ENCODE data around the gene TMEM51.

TMEM51 gene

GRCh38 chr1:15116966-15117365 is 36.6 kb upstream of the TMEM51 start:
- H3K4me3 ChIP-seq (ENCODE audit: low read depth, low read length) = no peak overlapping the region
- TF ChIP-seq MYC (IDR thresholded peaks at IDR 0.05; ENCODE audit: low read depth, low read length) (no peak), POLR2A (IDR thresholded peaks at IDR 0.05; ENCODE audit: extremely low read depth, insufficient read length) (no peak), CTCF (IDR thresholded peaks at IDR 0.05; ENCODE audit: low read depth, low read length) (no peak), MAX (IDR thresholded peaks at IDR 0.05; ENCODE audit: low read depth, low read length) (no peak)
- DNase-seq (ENCODE audit: low read depth) = no peak

- H3K4me3 ChIP-seq (ENCODE audit: low read depth, low read length) = no peak overlapping the region
- DNase-seq (ENCODE audit: low read depth) = no peak
- TF ChIP-seq MYC (IDR thresholded peaks at IDR 0.05; ENCODE audit: low read depth, low read length) = no peak
- no peak for TF ChIP-seq MAX (IDR thresholded peaks at IDR 0.05; ENCODE audit: low read depth, low read length)
- TF ChIP-seq POLR2A (IDR thresholded peaks at IDR 0.05; ENCODE audit: extremely low read depth, insufficient read length) = no peak
- no peak for TF ChIP-seq CTCF (IDR thresholded peaks at IDR 0.05; ENCODE audit: low read depth, low read length)
Observed at GRCh38 chr1:15117671-15118325, 35.7 kb upstream of the TMEM51 start.

GRCh38 chr1:15118579-15118978 is 35.0 kb upstream of the TMEM51 start:
- TF ChIP-seq CTCF (IDR thresholded peaks at IDR 0.05; ENCODE audit: low read depth, low read length) (no peak), POLR2A (IDR thresholded peaks at IDR 0.05; ENCODE audit: extremely low read depth, insufficient read length) (no peak), MAX (IDR thresholded peaks at IDR 0.05; ENCODE audit: low read depth, low read length) (no peak), MYC (IDR thresholded peaks at IDR 0.05; ENCODE audit: low read depth, low read length) (no peak)
- no peak for DNase-seq (ENCODE audit: low read depth)
- H3K4me3 ChIP-seq (ENCODE audit: low read depth, low read length) = no peak overlapping the region

GRCh38 chr1:15120251-15120945 is 33.1 kb upstream of the TMEM51 start:
- TF ChIP-seq POLR2A (IDR thresholded peaks at IDR 0.05; ENCODE audit: extremely low read depth, insufficient read length) = no peak
- TF ChIP-seq CTCF (IDR thresholded peaks at IDR 0.05; ENCODE audit: low read depth, low read length) = no peak
- TF ChIP-seq MYC (IDR thresholded peaks at IDR 0.05; ENCODE audit: low read depth, low read length) = no peak
- no peak for TF ChIP-seq MAX (IDR thresholded peaks at IDR 0.05; ENCODE audit: low read depth, low read length)
- no peak for DNase-seq (ENCODE audit: low read depth)
- H3K4me3 ChIP-seq (ENCODE audit: low read depth, low read length) = no peak overlapping the region

- H3K4me3 ChIP-seq (ENCODE audit: low read depth, low read length) = no peak overlapping the region
- DNase-seq (ENCODE audit: low read depth) = no peak
- TF ChIP-seq MAX (IDR thresholded peaks at IDR 0.05; ENCODE audit: low read depth, low read length) = no peak
- TF ChIP-seq CTCF (IDR thresholded peaks at IDR 0.05; ENCODE audit: low read depth, low read length) = no peak
- no peak for TF ChIP-seq MYC (IDR thresholded peaks at IDR 0.05; ENCODE audit: low read depth, low read length)
- no peak for TF ChIP-seq POLR2A (IDR thresholded peaks at IDR 0.05; ENCODE audit: extremely low read depth, insufficient read length)
Observed at GRCh38 chr1:15122331-15122730, 31.2 kb upstream of the TMEM51 start.
